Liver (tissue), 3 donors: ENCODE measurements around the gene CRYGC.

Source experiments
- EGR1 ChIP-seq, 2 donors: IDR thresholded peaks; 2 replicates each; pipeline ENCODE4 v1.6.1; 2016 to 2018; ENCODE audit warnings: antibody characterized with exemption in 2 of 2, low read depth in 2 of 2
- JUND ChIP-seq, 2 donors: IDR thresholded peaks; 2 replicates each; pipeline ENCODE4 v1.6.1; 2016; ENCODE audit warnings: antibody characterized with exemption in 2 of 2
- RAD21 ChIP-seq, 2 donors: IDR thresholded peaks; 2 replicates each; pipeline ENCODE4 v1.6.1; 2016; ENCODE audit warnings: antibody characterized with exemption in 2 of 2, mild to moderate bottlenecking in 2 of 2
- TF ChIP-seq, protein P1 (sequence below): fragments of 150-350 bp; IDR thresholded peaks from 2 replicates; pipeline ENCODE4 v1.5.1; 2017; ENCODE audit warnings: improper control_type of control experiment, low read depth, low read length; ENCODE audit not compliant: missing input control
- TF ChIP-seq, protein P2 (sequence below): IDR thresholded peaks from 2 replicates; pipeline ENCODE4 v1.6.1; 2016; ENCODE audit warnings: antibody characterized with exemption, mild to moderate bottlenecking
- donor health status: healthy.
- donor health status: healthy.

DNA sequence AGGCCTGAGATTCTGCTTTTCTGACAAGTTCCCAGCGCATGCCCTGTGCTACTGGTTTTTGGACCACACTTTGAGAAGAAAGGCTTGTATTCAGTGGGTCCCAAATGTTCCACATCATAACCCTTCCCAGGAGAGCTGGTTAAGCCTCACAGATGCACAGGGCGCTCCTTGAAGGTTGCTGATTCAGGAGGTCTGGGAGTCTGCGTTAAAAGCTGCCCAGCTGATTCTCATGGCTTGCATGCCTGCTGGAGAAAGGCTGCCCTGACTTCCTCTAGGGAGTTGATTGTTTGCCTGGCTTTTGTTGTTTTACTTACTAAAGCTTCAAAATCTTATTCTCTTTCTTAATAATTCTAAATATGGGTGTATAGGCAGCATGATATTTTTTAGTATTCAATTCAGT lies 26.0 kb downstream of the CRYGC start:
- TF ChIP-seq JUND (IDR thresholded peaks at IDR 0.05) = no peak
- TF ChIP-seq, protein P1, sequence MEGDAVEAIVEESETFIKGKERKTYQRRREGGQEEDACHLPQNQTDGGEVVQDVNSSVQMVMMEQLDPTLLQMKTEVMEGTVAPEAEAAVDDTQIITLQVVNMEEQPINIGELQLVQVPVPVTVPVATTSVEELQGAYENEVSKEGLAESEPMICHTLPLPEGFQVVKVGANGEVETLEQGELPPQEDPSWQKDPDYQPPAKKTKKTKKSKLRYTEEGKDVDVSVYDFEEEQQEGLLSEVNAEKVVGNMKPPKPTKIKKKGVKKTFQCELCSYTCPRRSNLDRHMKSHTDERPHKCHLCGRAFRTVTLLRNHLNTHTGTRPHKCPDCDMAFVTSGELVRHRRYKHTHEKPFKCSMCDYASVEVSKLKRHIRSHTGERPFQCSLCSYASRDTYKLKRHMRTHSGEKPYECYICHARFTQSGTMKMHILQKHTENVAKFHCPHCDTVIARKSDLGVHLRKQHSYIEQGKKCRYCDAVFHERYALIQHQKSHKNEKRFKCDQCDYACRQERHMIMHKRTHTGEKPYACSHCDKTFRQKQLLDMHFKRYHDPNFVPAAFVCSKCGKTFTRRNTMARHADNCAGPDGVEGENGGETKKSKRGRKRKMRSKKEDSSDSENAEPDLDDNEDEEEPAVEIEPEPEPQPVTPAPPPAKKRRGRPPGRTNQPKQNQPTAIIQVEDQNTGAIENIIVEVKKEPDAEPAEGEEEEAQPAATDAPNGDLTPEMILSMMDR = no peak
- TF ChIP-seq, protein P2, sequence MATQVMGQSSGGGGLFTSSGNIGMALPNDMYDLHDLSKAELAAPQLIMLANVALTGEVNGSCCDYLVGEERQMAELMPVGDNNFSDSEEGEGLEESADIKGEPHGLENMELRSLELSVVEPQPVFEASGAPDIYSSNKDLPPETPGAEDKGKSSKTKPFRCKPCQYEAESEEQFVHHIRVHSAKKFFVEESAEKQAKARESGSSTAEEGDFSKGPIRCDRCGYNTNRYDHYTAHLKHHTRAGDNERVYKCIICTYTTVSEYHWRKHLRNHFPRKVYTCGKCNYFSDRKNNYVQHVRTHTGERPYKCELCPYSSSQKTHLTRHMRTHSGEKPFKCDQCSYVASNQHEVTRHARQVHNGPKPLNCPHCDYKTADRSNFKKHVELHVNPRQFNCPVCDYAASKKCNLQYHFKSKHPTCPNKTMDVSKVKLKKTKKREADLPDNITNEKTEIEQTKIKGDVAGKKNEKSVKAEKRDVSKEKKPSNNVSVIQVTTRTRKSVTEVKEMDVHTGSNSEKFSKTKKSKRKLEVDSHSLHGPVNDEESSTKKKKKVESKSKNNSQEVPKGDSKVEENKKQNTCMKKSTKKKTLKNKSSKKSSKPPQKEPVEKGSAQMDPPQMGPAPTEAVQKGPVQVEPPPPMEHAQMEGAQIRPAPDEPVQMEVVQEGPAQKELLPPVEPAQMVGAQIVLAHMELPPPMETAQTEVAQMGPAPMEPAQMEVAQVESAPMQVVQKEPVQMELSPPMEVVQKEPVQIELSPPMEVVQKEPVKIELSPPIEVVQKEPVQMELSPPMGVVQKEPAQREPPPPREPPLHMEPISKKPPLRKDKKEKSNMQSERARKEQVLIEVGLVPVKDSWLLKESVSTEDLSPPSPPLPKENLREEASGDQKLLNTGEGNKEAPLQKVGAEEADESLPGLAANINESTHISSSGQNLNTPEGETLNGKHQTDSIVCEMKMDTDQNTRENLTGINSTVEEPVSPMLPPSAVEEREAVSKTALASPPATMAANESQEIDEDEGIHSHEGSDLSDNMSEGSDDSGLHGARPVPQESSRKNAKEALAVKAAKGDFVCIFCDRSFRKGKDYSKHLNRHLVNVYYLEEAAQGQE = no peak
- TF ChIP-seq EGR1 (IDR thresholded peaks at IDR 0.05; ENCODE audit: low read depth in 2 of 2) = no peak
- TF ChIP-seq RAD21 (IDR thresholded peaks at IDR 0.05) = no peak
